ENCODE results near the gene TMEM236.

The TMEM236 gene

DNA sequence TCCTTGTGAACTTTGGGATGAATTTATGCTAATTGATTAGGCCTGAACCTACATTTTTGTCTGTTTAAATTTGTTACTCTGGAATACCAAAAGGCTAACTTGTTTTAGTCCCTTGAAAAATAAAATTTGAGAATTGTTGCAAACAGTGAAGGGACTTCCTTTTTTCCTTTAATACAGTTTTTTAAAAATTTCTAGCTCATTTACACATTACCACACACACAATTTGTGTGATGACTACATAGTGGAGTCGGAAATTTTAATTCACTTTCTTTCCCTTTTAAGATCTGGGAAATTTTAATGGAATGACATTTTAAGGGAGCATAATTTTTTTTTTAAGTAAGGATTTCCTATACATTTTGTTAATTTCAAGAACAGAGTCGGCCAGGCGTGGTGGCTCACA lies 8.6 kb upstream of the TMEM236 start:
- no peak for DNase-seq

DNA sequence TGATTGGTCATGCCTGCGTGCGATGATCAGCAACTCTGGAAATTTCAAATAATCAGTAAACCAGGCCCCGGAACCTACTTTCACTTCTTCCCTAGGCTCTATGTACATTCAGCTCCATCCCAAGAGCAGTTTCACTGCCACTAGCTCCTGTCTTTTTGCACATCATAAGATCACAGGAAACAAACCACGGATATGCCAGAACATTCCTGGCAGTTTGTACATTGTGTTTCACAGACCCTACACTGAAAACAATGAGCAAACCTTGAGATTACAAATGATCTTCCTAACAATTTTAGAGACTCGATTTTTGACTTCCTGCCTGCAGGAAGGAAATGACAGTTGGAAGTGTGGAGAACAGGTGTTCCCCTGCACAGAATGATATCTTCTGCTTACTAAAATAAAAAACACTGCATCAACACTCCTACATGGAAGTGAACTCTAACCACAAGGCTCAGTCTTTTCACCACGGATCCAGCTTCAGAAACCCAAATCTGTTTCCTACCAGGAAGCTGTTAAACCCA lies 7.6 kb upstream of the TMEM236 start:
- no peak for DNase-seq

DNA sequence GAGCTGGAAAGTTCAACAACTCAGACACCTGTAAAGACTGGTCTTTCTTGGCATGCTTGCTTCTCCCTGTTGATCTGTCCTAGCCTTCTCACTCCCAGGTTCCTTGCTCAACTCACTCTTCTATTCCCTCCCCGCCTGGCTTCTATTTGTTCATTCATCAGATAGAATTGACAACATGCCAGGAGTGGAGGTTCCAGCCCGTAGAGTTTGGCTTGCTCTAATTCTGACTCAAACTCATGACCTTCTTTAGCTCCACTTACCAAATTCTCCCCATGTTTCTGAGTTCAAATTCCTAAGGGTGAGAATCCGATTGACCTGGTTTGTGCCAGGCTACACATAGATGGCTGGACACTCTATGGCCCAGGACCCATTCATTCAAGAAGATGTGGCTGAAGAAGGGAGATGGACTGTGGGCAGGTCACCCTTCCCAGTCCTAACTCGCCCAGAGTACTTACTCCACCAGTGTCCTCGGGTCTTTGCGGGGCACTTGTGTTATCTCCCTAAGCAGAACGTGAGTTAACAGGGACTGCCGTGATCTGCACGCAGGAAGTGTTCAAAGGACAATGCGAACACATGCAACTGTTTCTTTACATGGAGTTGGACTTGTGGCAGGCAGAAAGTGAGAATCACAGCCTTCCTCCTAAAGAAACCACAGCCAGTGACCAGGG lies 4.0 kb upstream of the TMEM236 start:
- no peak for DNase-seq

DNA sequence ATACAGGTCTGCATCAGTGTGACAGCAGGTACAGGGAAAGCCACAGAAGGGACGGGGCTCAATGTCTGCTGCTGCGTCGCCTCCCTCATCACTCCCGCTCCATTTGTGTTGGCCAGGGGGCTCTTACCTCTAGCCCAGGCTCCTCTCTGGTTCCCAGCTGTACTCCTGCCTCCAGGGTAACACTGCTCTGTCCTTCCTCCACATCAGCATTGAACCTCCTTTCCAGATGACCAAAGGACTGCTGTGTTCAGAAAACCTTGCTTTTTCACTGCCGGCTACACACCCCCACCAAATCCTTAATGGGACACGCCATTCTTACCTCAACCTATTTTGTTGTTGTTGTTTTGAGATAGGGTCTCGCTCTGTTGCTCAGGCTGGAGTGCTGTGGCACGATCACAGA lies 2.1 kb upstream of the TMEM236 start:
- DNase-seq = no peak

DNA sequence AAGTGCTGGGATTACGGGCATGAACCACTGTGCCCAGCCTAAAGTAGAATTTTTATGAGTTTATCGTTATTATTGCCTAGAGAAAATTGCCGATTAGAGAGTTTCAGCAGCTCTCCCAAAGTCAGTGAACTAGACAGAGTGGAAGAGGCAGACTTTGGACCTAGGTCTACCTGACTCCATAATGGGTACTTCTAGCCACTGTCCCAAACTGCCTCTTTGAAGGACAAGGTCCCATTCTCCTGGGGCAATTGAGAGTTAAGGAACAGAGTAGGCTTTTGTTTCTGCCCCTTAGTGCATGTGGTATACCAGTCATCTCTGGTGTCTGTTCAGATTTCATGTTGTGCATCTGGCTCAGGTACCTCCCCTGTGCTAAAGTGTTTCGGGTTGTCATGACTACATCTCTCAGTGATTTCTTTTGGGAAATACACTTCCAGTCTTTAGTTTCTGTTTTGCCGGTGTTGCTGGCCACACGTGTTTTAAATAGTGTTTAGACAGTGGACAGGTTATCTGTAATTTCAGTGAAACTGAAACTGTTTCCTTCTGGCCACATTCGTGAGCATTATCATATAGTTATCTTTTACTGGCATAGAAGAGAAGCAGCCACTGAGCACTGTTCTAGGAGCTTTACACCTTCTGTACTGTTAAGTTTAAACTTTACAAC lies 4.7 kb downstream of the TMEM236 start:
- DNase-seq = no peak

DNA sequence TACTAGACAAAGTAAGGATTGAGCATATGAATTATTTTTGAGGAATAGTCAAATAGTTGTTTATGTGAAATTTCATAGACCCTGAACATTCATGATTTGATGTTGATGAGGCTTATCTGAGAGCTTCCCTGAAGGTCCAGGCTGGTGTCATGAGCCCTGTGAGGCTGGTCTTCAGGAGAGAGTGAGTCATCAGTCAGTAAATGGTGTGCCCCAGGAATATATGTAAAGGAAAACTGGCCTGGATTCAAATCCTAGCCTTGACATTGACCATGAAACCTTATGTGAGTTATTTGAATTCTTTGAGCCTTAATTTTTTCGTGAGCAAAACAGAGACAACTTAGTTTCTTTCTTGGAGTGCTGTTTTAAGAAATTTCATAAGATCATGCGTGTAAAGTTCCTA lies 6.2 kb downstream of the TMEM236 start:
- DNase-seq = no peak

DNA sequence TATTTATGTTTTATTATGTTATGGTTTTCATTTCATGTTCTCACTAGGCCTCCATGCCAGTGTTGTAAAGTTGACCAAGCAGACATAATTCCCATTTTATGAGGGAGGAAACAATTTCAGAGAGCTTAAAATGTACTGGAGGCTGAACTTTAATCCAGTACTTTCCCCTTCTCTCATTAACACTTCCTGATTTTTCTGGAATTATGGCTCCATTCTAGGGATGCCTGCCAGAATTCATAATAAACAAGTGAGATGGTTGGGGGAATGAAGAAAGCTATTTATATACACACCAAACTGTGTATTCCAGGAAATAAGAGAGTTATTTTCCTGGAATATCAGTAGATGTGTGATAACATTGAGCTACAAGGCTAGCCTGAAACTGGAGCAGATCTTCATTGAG lies 6.9 kb downstream of the TMEM236 start:
- DNase-seq = no peak

DNA sequence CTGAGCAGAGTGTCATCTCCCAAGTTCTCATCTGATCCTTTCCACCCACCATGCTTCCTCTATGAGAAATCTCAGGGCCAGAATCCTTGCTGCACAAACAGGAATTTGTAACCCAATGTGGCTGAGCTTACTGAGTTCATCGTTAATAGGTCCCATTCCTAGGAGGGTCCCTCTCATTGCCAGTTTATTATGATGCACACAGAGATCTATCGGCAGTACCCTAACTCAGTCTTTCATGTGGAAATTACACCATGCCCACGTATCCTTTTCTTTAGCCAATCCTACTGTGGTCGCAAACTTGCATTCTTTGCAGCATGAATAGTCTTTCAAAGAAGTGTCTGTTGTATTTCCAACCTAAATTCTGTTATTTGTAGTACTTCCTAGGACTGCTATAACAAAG lies 12.1 kb downstream of the TMEM236 start:
- DNase-seq = no peak

DNA sequence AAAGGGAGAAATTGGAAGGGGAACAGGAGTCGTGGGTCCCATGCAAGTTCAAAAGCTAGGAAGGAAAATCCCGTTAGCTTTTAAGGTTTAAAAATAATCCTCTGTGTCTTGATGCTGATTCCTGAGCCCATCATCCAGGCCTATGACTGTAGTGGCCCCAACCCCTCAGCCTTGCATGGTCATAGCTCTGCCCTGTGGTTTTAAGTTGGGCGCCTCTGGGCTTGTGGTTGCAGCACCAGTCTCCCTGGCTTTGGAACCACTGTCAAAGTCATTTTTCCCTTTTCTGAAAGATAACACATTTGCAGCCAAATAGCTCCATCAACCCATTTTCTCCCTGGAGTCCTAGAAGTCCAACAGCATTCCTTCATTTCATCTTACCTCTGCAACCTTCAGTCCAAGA lies 13.6 kb downstream of the TMEM236 start:
- DNase-seq = no peak

DNA sequence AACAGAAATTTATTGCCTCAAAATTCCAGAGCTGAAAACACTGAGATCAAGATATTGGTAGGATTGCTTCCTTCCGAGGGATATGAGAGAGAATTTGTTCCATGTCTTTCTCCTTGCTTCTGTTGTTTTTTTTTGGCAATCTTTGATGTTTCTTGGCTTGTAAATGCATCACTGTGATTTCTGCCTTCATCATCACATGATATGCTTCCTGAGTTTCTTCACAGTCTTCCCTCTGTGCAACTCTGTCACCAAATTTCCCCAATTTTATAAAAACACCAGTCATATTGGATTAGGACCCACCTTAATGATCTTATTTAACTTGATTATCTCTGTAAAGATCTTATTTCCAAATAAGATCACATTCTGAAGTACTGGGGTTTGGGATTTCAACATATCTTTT lies 14.7 kb downstream of the TMEM236 start:
- no peak for DNase-seq

DNA sequence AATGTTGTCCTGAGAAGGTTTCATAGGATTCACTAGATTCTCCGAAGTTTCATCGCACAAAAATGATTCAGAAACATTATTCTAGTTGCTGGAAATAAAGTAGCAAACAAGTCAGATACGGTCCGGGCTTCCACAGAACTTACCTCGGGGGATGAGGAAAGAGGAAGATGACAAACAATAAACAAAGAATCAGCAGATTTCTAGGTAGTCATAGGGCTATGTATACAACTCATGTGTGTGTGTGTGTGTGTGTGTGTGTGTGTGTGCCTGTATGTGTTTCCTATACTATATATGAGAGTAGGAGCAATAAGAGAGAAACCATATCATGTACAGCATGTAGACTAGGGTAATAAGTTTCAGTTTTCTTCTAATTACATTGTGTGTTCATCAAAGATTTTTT lies 16.5 kb downstream of the TMEM236 start:
- no peak for DNase-seq

DNA sequence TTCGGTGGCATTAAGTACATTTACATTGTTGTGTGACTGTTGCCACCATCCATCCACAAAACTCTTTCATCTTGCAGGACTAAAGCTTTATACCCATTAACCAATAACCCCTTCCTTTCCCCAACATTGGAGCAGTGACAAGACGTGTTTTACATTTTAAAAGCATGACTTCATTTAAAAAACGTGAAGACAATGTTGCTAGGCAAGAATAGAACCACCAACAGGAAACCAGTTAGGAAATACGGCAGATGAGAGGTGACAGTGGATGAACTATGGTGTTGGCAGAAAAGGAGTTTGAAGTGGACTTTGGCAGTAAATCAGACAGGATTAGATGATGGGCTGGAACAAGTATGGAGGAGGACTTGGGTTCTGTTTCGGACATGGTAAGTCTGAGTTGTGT lies 17.0 kb downstream of the TMEM236 start:
- DNase-seq = no peak

DNA sequence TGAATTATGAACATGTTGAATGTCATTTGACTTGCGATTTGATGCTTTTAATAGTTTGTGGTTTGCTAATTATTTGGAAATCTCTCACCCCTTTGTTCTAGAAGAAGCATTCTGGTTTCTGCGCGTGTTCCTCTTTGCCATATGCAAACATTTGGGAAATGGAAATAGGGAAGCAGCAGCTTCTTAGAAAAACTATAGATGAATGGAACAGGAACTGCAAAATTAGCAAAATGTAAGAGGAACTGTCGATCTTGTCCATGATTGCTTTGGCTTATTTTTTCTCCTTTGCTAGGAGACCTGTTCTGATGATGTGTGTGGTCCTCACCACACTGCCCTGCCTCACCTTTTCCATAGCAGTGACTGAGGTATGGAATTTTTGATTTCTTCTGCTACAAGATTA lies 19.0 kb downstream of the TMEM236 start:
- no peak for DNase-seq

DNA sequence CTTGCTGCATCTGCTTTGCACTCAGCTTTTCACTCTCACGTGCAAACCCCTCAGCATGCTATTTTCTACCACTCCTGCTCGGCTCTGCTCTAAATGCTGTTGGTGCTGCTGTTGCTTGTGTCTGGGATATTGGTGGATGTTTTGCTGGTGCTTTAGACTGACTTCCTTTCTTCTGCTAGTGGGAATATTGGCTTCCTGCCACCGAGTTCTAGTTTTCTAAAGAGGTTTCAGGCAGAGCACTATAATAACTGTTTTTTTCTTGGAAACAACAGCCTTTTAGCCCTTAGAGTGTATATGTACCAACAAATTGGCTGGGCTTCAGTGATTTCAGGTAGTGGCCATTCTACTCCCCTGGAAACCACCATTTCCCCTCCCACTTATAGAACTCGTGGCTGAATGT lies 27.8 kb downstream of the TMEM236 start:
- DNase-seq = no peak

DNA sequence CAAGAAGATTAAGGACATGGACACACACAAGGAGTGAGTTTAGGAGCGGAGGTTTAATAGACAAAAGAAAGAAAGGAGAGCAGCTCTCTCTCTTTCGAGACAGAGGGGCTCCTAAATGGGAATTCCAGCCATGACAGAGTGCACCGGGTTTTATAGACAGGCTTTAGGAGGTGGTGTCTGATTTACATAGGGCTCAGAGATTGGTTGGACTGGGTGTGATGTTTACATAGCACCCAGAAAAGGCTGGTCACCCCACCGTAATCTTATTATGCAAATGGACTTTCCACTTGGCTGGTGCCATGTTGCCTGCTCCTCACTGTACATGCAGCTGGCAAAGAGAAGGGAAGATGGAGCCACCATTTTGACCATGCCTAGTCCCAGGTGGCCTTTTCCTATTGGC lies 28.7 kb downstream of the TMEM236 start:
- no peak for DNase-seq

DNA sequence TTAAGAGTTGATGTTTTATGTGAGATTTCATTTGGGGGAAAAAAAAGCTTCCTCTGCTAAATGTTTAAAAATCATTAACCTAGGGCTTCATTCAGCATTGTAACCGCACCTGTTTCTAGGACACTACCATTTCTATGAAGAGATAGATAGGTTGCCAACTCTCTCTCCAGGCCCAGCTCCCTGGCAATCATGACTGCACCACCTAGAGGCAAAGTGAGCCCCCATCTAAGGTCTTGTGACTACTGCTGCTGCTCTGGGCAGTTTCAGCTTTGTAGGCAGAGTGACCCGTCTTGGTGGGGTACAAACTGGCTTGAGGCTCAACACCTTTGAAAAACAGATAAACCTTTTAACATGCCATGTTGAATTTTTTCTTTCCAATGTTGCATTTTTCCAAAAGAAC lies 29.9 kb downstream of the TMEM236 start:
- no peak for DNase-seq

DNA sequence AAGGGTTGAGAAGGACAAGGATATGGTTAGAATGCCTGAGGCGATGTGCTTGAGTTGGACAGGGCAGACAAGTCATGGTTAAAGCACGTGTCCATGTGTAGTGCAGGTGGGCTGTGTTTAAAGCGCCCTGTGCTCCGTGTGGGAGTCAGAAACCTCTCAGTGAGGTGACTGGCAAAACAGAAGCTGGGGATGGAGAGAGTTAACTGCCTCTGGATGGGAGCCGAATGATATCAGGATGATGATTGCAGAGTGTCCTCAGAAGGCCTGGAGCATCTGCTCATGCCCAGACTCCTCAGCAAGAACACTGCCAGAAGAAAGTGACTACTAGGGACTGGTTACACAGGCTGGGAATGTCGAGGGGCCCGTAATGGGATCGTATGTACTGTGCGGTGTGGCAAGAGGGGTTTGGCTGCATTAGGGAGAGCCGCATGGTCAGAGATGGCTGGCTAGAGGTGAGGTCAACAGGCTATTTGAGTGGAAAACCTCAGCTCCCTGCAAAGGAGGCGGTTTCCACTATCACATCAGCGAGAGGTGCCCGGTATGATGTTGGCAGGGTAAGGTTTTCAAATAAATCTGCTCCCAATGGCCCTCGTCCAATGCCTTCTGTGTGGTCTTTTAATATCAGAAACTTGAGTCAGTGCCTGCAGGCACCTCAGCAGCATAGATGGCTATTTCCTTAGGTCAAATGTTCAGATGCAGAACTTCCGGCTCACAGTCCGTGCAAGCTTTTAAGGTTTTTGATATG lies 31.1 kb downstream of the TMEM236 start:
- no peak for DNase-seq

DNA sequence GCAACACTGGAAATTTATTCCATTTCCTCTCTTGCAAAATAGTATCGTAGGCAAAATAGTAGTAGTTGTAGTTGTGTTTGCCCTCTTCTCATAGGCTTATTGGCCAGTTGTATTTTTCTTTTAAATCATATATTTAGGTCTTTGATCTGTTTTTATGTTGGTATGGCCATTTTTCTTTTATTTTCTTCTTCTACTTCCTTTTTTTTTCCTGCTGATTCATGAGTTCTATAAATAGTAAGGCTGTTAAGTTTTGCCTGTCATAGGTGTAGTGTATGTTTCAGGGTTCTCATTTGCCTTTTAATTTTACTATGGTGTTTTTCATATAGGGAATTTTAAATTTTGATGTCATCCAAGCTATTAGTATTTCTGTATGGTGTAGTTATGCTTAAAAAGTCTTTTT lies 31.8 kb downstream of the TMEM236 start:
- DNase-seq = no peak

DNA sequence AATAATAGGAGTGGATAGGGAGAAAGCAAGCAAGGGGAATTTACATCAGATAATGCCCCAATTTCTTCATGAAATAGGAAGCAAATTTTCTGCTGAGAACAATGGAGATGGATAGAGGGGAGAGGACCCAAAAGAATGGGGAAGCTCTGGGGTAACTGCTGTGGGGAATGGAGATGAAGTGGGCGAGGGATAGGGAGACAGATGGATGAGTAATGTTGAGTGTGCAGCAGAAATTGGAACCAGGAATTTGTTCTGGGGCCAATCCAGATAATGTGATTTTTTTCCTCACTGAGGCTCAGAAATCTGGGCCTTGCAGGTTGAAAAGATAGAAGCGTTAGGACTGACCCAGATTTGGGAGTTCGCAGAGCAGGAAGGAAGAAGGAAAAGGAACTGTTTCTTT lies 32.7 kb downstream of the TMEM236 start:
- no peak for DNase-seq

DNA sequence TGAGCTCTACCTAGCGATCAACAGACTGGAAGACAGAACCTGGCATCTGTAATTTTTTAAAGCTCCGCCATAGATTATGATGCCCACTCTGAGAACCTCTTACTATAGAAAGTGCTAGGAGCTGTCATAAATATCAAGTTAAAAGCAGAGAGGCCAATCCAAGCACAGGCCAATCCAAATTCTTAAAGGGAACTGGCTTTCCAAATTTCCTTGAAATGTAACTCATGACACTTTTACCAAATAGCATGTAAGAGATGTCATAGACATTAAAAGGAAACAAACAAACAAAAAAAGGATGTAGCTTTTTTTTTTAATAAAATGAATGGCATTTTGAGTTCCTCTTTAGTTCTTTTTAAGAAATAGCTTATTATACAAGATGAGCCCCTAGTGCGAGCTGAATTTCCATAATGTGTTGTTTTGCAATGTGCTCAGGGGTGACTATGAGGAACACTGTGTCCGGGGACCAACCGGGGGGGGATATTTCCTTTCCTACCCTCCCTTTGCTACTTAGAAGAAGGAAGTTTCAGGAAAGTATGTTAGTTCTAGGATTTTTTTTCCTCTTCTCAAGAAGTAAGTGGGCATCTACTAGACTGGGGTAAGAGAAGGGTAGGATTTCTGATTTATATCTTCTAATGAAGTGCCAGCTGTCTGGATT lies 33.4 kb downstream of the TMEM236 start:
- DNase-seq = no peak

DNA sequence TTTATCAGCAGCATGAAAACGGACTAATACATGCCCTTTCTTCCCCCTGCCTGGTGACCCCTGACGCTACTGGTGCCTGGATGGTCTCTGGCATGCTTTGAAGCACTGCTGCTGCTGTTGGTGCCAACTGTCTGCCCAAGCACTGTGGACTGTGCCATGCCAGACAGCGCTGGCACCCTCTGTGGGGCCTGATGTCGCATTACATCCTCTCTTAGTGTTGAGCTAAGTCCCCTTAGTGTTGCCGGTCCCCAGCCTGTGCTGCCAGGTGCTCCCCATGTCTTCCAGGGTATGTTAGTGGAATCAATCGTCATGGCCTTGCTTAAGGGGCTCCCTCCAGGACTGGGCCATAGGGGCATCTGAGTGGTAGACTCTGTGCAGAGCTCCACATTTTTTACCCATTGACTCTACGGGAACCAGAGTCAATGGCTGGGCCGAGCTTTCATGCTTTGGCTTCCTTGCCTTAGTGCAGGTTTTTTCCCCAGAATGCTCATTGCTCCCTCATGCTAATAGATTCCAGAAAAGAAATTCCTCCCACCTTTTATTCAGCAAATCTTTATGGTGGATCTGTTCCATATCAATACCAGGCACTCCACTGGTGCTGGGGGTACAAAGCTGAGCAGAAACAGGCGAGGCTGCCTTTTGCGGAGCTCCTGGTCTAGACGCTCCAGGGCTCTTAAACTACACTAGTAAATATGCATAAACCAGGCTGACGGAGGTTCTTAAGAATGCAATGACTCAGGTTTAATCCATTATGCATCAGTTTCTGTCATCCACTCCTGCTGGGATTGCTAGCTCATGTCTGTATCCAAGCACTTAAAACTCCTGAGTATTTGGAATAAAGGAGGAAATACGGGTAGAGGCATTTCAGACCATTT lies 35.3 kb downstream of the TMEM236 start:
- DNase-seq = no peak

DNA sequence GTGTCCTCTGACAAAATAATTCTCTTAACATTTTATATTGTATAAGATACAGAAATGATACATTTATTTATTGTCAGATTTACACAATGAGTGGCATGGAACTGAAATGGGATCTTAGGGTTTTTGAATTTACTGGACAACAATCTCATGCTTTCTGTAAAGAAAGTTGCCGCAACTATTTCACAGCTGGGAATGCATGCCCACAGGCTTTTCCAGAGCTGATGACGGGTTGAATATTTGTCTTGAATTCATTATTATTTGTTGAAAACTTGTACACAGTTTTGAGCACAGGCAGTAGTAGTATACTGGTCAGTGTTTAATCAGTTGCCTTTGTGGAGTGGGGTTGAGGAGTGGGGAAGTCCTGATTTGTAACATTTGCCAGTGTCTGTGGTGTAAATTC lies 36.6 kb downstream of the TMEM236 start:
- DNase-seq = no peak

DNA sequence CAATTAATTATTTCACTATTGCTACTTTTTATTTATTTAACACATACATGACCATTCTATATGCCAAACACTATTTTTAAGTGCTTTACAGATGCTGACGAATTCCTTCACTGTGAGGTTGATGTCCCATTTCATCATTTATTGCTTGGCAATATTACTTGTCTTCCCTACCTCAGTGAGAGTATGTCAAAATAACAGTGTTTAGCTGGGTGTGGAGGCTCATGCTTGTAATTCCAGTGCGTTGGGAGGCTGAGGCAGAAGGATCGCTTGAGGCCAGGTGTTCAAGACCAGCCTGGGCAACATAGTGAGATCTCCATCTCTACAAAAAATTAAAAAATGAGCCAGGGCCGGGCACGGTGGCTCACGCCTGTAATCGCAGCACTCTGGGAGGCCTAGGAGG lies 37.4 kb downstream of the TMEM236 start:
- DNase-seq = no peak

All from hippocampal formation (tissue), 2 donors.